Body of pancreas (tissue), 4 donors: ENCODE results near the gene PRMT5.

Experiments used
- CTCF ChIP-seq, 7 experiments: fragments of 450-650 bp in 4 of 7; fragments of 200-600 bp in 3 of 7; sonication (generic) in 3 of 7; IDR thresholded peaks; one replicate each; pipeline ENCODE4 v1.5.1; 2016 to 2019; ENCODE audit warnings: antibody characterized with exemption in 7 of 7
- POLR2A ChIP-seq, 3 donors: fragments of 450-650 bp; IDR thresholded peaks; one replicate each; pipeline ENCODE4 v1.6.1; 2016; ENCODE audit warnings: antibody characterized with exemption in 3 of 3, mild to moderate bottlenecking in 2 of 3

- TF ChIP-seq POLR2A (IDR thresholded peaks at IDR 0.05): no peak
- TF ChIP-seq CTCF (IDR thresholded peaks at IDR 0.05): no peak
Observed at GRCh38 chr14:22966783-22967269, 37.6 kb upstream of the PRMT5 start.
